NCI-H2227 (cell line): Measurements from ENCODE around the gene MSH4.
"Not testable (repeated sequence)": the region's sequence is repeated elsewhere in the genome, so short reads cannot be mapped to it uniquely, and the experiment has no call there.

Experiments
- DNase-seq: peaks from one replicate; lab custom pipeline; 2025; ENCODE audit not compliant: unreplicated experiment; lab: John Stamatoyannopoulos, UW

Gene MSH4

GRCh38 chr1:75795703-75796193 lies 934 bp upstream of the MSH4 start:
- no peak for DNase-seq

- DNase-seq = no peak
Observed at GRCh38 chr1:75797273-75797588, 549 bp downstream of the MSH4 start.

DNA sequence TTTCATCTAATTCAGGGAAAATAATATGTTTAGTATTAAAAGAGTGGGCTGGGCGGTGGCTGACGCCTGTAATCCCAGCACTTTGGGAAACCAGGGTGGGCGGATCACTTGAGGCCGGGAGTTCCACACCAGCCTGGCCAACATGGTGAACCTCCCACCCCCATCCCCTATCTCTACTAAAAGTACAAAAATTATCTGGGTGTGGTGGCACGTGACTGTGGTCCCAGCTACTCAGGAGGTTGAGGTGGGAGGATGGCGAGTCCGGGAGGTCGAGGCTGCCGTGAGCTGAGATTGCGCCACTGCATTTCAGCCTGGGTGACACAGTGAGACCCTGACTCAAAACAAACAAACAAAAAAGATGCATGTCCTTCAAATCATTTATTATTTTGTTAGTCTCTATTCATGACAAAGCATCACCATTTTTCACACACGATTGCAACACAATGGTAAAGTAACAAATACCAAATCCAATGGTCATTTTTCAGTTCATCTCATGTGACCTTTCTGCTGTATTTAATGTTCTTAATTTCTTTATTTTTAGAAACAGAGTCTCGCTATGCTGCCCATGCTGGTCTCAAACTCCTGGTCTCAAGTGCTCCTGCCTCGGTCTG lies 1.0 kb downstream of the MSH4 start:
- DNase-seq = no peak

DNA sequence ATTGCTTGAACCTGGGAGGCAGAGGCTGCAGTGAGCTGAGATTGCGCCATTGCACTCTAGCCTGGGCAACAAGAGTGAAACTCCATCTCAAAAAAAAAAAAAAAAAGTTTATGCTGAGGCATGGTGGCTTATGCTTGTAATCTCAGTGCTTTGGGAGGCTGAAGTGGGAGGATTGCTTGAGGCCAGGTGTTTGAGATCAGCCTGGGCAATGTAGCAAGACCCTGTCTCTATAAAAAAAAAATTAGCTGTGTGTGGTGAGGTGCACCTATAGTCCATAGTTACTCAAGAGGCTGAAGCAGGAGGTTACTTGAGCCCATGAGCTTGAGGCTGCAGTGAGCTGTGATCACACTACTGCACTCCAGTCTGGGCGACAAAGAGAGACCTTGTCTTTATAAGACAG lies 4.8 kb downstream of the MSH4 start:
- not testable (repeated sequence) for DNase-seq

- DNase-seq = no peak
Observed at GRCh38 chr1:75808921-75809320, 12.2 kb downstream of the MSH4 start.

- DNase-seq = not testable (repeated sequence)
Observed at GRCh38 chr1:75810113-75810512, 13.4 kb downstream of the MSH4 start.

DNA sequence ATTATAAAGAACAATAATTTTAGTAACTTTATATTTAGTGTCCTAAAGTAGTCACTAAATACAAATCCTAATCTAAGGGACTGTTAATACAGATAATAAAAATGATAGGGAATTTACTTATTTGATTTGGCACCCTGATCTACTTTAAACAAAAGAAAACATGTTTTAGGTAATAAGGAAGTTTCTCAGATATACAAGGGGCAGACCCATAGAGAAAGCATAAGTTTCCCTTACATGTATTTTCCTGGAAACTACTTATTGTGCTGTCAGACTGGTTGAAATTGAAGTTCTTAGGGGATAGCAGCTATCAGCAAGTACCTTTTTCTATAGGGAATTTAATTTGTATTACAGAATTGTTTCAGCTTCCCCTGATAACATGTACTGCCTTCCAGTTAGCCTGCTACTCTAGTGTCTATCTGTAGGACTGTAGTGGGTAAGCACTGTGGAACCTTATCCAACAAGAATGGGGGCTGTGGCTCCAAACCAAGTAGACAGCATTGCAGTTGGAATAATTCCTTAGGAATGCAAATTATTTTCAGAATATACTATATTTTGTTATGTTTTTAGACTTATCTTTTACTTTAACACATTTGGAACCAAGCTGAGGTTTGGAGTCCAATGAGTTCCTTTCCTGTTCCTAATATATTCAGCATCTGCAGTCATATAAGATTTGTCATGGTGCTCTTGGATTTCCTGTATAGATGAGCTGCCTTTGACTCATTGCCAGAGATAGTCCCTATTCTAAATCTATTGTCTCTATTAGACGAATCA lies 14.7 kb downstream of the MSH4 start:
- DNase-seq = no peak

- no peak for DNase-seq
Observed at GRCh38 chr1:75812065-75812464, 15.4 kb downstream of the MSH4 start.

DNA sequence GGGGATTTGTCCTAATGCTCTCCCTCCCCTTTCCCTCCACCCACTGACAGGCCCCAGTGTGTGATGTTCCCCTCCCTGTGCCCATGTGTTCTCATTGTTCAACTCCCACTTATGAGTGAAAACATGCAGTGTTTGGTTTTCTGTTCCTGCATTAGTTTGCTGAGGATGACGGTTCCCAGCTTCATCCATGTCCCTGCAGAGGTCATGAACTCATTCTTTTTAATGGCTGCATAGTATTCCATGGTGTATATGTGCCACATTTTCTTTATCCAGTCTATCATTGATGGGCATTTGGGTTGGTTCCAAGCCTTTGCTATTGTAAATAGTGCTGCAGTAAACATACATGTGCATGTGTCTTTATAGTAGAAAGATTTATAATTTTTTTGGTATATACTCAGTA lies 26.9 kb downstream of the MSH4 start:
- not testable (repeated sequence) for DNase-seq

GRCh38 chr1:75836528-75837100 lies 39.9 kb downstream of the MSH4 start:
- no peak for DNase-seq

- DNase-seq = no peak
Observed at GRCh38 chr1:75838079-75838478, 41.4 kb downstream of the MSH4 start.

DNA sequence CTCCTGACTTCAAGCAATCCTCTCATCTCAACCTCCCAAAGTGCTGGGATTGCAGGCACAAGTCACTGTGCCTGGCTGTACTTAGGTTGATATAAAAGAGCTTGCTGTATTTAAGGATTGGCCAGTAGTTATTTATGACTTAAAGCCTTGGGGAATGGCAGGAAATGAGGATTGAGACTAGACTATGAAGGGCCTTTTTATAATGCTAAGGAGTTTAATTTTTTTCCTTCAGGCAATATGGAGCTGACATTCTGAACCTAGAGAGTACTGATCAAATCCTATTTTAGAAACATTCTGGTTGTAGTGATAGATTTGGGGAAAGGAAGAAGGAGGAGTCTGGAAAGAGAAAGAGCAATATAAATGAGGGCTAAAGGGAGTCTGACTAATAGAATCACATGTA lies 44.7 kb downstream of the MSH4 start:
- DNase-seq = no peak

DNA sequence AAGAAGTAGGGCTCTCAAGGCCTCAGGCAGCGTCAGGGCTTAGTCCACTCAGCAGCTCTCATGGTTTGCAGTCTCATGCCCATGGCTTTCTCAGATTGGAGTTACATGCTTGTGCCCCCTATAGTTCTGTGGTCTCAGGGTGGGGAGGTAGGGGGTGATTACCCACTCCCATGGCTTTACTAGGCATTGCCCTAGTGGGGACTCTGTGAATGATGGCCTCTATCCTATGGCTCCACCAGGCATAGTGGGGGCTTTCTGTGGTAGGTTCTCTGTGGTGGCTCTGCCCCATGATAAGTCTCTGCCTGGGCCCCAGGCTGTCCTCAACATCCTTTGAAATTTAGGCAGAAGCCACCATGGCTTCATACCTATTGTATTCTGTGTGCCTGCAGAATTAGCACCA lies 48.9 kb downstream of the MSH4 start:
- no peak for DNase-seq

GRCh38 chr1:75855010-75855409 lies 58.3 kb downstream of the MSH4 start:
- no peak for DNase-seq

GRCh38 chr1:75855734-75856133 lies 59.1 kb downstream of the MSH4 start:
- no peak for DNase-seq

- peak; percentile 40 for DNase-seq
Observed at GRCh38 chr1:75861831-75862230, 65.1 kb downstream of the MSH4 start.

DNA sequence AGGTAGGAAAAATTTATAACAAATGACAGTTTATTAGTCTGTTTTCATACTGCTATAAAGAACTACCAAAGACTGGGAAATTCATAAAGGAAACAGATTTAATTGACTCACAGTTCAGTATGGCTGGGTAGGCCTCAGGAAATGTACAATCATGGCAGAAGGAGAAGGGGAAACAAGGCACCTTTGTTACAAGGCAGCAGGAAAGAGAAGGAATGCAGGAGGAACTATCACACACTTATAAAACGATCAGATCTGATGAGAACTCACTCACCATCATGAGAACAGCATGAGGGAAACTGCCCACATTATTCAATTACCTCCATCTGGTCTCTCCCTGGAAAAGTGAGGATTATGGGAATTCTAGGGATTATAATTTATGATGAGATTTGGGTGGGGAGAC lies 74.3 kb downstream of the MSH4 start:
- DNase-seq = no peak

GRCh38 chr1:75879985-75880384 lies 83.3 kb downstream of the MSH4 start:
- DNase-seq = no peak

- DNase-seq = no peak
Observed at GRCh38 chr1:75884437-75884836, 87.8 kb downstream of the MSH4 start.

DNA sequence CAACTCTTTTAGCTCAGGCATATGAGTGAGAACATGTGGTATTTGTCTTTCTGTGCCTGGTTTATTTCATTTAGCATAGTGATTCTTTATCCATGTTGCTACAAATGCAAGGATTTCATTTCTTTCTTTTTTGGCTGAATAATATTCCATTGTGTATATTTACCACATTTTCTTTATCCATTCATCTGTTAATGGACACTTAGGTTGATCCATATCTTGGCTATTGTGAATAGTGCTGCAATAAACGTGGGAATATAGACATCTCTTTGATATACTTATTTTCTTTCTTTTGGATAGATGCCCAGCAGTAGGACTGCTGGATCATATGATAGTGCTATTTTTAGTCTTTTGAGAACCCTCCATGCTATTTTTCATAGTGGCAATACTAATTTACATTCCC lies 104.7 kb downstream of the MSH4 start:
- no peak for DNase-seq

- DNase-seq = peak; percentile 71
Observed at GRCh38 chr1:75908717-75909152, 112.1 kb downstream of the MSH4 start.

- DNase-seq = no peak
Observed at GRCh38 chr1:75916834-75917233, 120.2 kb downstream of the MSH4 start.
